Natural killer cell (primary cell): ENCODE measurements around the gene FLYWCH2. TPM values are rescaled to one million over a fixed set of nuclear protein-coding genes. Genes with fewer than 3 reads are reported as not detected.

ENCODE experiments used
- ATAC-seq, 3 donors: fragments of 150-1000 bp in 2 of 3; fragments of 200-7000 bp in 1 of 3; cut with Tn5 transposase; 1 replicate in 1 of 3; 2 replicates in 2 of 3; pipeline ENCODE4 v1.10.0; 2021; ENCODE audit warnings: mild to moderate bottlenecking in 2 of 3, moderate library complexity in 2 of 3
- DNase-seq, 2 donors: peaks; one replicate each; pipeline versions ENCODE4 v3.0.0 to v3.0.0-alpha.2; 2013 to 2021; ENCODE audit warnings: mixed read lengths in 1 of 2
- H3K27ac ChIP-seq: one replicate; pipeline ENCODE4 v1.5.1; 2013; ENCODE audit warnings: mild to moderate bottlenecking, low read length
- H3K27me3 ChIP-seq: one replicate; pipeline ENCODE4 v1.6.1; 2013; ENCODE audit warnings: low read length; ENCODE audit not compliant: control insufficient read depth, insufficient read depth
- H3K36me3 ChIP-seq: one replicate; pipeline ENCODE4 v1.6.1; 2013; ENCODE audit warnings: low read length; ENCODE audit not compliant: control insufficient read depth, insufficient read depth
- H3K4me1 ChIP-seq: one replicate; pipeline ENCODE4 v1.6.1; 2013; ENCODE audit warnings: low read length; ENCODE audit not compliant: control insufficient read depth, insufficient read depth
- H3K4me3 ChIP-seq: one replicate; pipeline ENCODE4 v1.5.1; 2013; ENCODE audit warnings: low read length
- H3K9me3 ChIP-seq: one replicate; pipeline ENCODE4 v1.6.1; 2013; ENCODE audit warnings: low read length; ENCODE audit not compliant: control insufficient read depth, insufficient read depth
- H3K27ac Mint-ChIP-seq, 2 donors: one replicate each; pipeline ENCODE4 v1.8.0; 2022; ENCODE audit warnings: mild to moderate bottlenecking in 2 of 2, mixed read lengths in 2 of 2, moderate library complexity in 1 of 2
- H3K27me3 Mint-ChIP-seq, 2 donors: one replicate each; pipeline ENCODE4 v1.8.0; 2022; ENCODE audit warnings: low read depth in 2 of 2, mixed read lengths in 2 of 2
- H3K36me3 Mint-ChIP-seq: one replicate; pipeline ENCODE4 v1.8.0; 2022; ENCODE audit warnings: mixed read lengths
- H3K4me1 Mint-ChIP-seq, 2 donors: one replicate each; pipeline ENCODE4 v1.8.0; 2022; ENCODE audit warnings: mixed read lengths in 2 of 2
- H3K4me3 Mint-ChIP-seq: one replicate; pipeline ENCODE4 v1.8.0; 2022; ENCODE audit warnings: mild to moderate bottlenecking, moderate library complexity, mixed read lengths
- H3K9me3 Mint-ChIP-seq, 2 donors: one replicate each; pipeline ENCODE4 v1.8.0; 2022; ENCODE audit warnings: mixed read lengths in 2 of 2
- CTCF ChIP-seq: fragments of 200-600 bp; IDR thresholded peaks from one replicate; pipeline ENCODE4 v1.8.0; 2022; ENCODE audit warnings: antibody characterized with exemption
- WGBS: methylation state at CpG from one replicate; pipeline ENCODE4 v1.1.7; 2013; ENCODE audit warnings: missing lambda C conversion rate; ENCODE audit not compliant: insufficient coverage; 5-methylcytosine and 5-hydroxymethylcytosine counted together
- intact Hi-C: fragments of 100-400 bp; cut with micrococcal nuclease; formaldehyde crosslinking; loops from one replicate; pipeline ENCODE4 v1.14.2; 2022
- total RNA-seq, 4 donors: library from RNA; stranded (reverse); fragments of 120-200 nt in 1 of 4; gene quantifications; one replicate each; pipeline versions ENCODE4 v1.2.3 to v1.2.4, GENCODE V29; 2013 to 2022

The FLYWCH2 gene
- total RNA-seq, 3 donors from 2014 or later (not counting 1 experiment from before 2014, with no cell fraction given): 12.0 to 12.7 (median 12.6) TPM

- Histone ChIP-seq H3K9me3 (no peaks in the 10 kb centered on the region), H3K36me3 (no peaks in the 10 kb centered on the region), H3K4me1 (peaks cover 44% of the 10 kb centered on the region), H3K4me3 (no peak overlapping the region), H3K27ac (peak overlapping the region; percentile 65), H3K27me3 (no peaks in the 10 kb centered on the region)
- ATAC-seq (peak; percentile 33 to 45 (median 40)), DNase-seq (peak in 1 of 2 donors; percentile 27)
- peak overlapping the region; percentile 68 for H3K4me3 Mint-ChIP-seq
- no peak for TF ChIP-seq CTCF
- peaks cover 6 to 9% of the 10 kb centered on the region in 2 donors for H3K27me3 Mint-ChIP-seq
- no peaks in the 10 kb centered on the region for H3K9me3 Mint-ChIP-seq
- peaks cover 46 to 50% of the 10 kb centered on the region in 2 donors for H3K4me1 Mint-ChIP-seq
- no peaks in the 10 kb centered on the region for H3K36me3 Mint-ChIP-seq
- intact Hi-C loops: no loop called here
- 40% methylated on average over 3 of the region's 3 CpGs for WGBS
- peak overlapping the region; percentile 96 to 97 for H3K27ac Mint-ChIP-seq
Measured at GRCh38 chr16:2846511-2847310, 36.3 kb upstream of the FLYWCH2 start.

GRCh38 chr16:2848933-2849725 is 33.9 kb upstream of the FLYWCH2 start:
- no peak overlapping the region for H3K4me3 ChIP-seq
- ATAC-seq (no peak), DNase-seq (no peak)
- WGBS: 66% methylated on average over 15 of the region's 16 CpGs
- H3K4me1 ChIP-seq: peaks cover 30% of the 10 kb centered on the region
- TF ChIP-seq CTCF: no peak
- no peaks in the 10 kb centered on the region for H3K36me3 ChIP-seq
- peaks cover 0 to 2% of the 10 kb centered on the region in 2 donors for H3K9me3 Mint-ChIP-seq
- H3K27me3 Mint-ChIP-seq: peaks cover 6 to 9% of the 10 kb centered on the region in 2 donors
- peaks cover under 1% of the 10 kb centered on the region for H3K9me3 ChIP-seq
- peaks cover 30 to 34% of the 10 kb centered on the region in 2 donors for H3K4me1 Mint-ChIP-seq
- H3K27me3 ChIP-seq: no peaks in the 10 kb centered on the region
- no peak overlapping the region for H3K27ac ChIP-seq
- H3K4me3 Mint-ChIP-seq: no peak overlapping the region
- intact Hi-C loops: no loop called here
- H3K36me3 Mint-ChIP-seq: peaks cover 2% of the 10 kb centered on the region
- H3K27ac Mint-ChIP-seq: peak overlapping the region in 1 of 2 donors; percentile 15

- Histone ChIP-seq H3K4me1 (peaks cover 24% of the 10 kb centered on the region), H3K27me3 (no peaks in the 10 kb centered on the region), H3K36me3 (no peaks in the 10 kb centered on the region), H3K27ac (no peak overlapping the region), H3K4me3 (no peak overlapping the region), H3K9me3 (peaks cover 6% of the 10 kb centered on the region)
- ATAC-seq (no peak), DNase-seq (no peak)
- Mint-ChIP-seq H3K27me3 (peaks cover 6 to 18% of the 10 kb centered on the region in 2 donors), H3K27ac (no peak overlapping the region), H3K36me3 (peaks cover 10% of the 10 kb centered on the region), H3K4me1 (peaks cover 14 to 22% of the 10 kb centered on the region in 2 donors), H3K4me3 (no peak overlapping the region), H3K9me3 (peaks cover 5 to 9% of the 10 kb centered on the region in 2 donors)
- no peak for TF ChIP-seq CTCF
- WGBS: 91% methylated on average over 13 of the region's 16 CpGs
- intact Hi-C loops: no loop called here
Measured at GRCh38 chr16:2852003-2852730, 30.8 kb upstream of the FLYWCH2 start.
